Esophagus squamous epithelium (tissue), 4 donors: ENCODE data around the gene CABP4.

Source experiments
- CTCF ChIP-seq, 6 experiments: fragments of 450-650 bp in 4 of 6; fragments of 200-600 bp in 2 of 6; sonication (generic) in 2 of 6; IDR thresholded peaks; one replicate each; pipeline ENCODE4 v1.5.1; 2016 to 2019; ENCODE audit warnings: antibody characterized with exemption in 6 of 6, mild to moderate bottlenecking in 4 of 6, moderate library complexity in 4 of 6
- POLR2A ChIP-seq, 4 donors: fragments of 450-650 bp; IDR thresholded peaks; one replicate each; pipeline ENCODE4 v1.6.1; 2017; ENCODE audit warnings: antibody characterized with exemption in 4 of 4, mild to moderate bottlenecking in 4 of 4, moderate library complexity in 3 of 4

GRCh38 chr11:67445515-67445914 lies 9.6 kb upstream of the CABP4 start:
- no peak for TF ChIP-seq POLR2A (IDR thresholded peaks at IDR 0.05)
- TF ChIP-seq CTCF (IDR thresholded peaks at IDR 0.05) = no peak
